ENCODE measurements around the gene CMTM4. TPM values are rescaled to one million over a fixed set of nuclear protein-coding genes. Genes with fewer than 3 reads are reported as not detected.
A peak's percentile ranks its signal among the peaks of the same experiment; 100 is the strongest.

The CMTM4 gene
- total and polyA plus RNA-seq, 2 experiments from 2014 or later = 14.1 to 77.0 TPM

DNA sequence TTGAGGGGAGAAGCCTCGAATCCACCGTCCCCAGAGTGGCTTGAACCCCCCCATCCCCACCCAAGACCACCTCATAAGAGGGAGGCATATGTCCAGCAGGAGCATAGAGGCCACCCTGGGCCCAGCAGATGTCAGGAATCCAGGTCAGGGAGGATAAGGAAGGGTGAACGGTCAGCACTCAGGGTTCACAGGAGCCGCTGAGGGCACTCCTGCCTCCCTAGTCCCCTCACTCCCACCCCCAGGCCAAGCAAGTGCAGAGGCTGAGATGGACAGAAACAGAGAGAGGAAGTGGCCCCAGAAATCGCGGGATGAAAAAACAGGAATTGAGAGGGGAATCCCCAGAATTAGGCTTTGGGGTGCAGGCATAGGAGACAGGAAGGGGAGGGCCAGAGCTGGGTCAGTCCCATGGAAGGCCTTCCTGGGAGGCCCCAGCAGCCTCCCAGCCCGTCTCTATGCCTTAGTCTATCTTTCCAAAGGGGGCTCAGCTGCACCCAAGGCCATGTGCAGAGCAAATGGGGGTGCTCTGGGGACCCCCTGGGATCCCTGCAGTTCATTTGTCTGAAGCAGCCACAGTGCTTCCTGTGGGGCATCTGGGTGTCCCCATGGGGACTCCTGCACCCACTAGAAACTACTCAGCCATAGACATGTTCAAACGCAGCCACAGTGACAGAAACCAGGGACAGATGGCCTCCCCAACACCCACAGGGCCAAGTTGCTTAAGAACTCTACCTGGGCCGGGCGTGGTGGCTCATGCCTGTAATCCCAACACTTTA, 90.4 kb downstream of the CMTM4 start (continued):
- TF ChIP-seq, protein P1, sequence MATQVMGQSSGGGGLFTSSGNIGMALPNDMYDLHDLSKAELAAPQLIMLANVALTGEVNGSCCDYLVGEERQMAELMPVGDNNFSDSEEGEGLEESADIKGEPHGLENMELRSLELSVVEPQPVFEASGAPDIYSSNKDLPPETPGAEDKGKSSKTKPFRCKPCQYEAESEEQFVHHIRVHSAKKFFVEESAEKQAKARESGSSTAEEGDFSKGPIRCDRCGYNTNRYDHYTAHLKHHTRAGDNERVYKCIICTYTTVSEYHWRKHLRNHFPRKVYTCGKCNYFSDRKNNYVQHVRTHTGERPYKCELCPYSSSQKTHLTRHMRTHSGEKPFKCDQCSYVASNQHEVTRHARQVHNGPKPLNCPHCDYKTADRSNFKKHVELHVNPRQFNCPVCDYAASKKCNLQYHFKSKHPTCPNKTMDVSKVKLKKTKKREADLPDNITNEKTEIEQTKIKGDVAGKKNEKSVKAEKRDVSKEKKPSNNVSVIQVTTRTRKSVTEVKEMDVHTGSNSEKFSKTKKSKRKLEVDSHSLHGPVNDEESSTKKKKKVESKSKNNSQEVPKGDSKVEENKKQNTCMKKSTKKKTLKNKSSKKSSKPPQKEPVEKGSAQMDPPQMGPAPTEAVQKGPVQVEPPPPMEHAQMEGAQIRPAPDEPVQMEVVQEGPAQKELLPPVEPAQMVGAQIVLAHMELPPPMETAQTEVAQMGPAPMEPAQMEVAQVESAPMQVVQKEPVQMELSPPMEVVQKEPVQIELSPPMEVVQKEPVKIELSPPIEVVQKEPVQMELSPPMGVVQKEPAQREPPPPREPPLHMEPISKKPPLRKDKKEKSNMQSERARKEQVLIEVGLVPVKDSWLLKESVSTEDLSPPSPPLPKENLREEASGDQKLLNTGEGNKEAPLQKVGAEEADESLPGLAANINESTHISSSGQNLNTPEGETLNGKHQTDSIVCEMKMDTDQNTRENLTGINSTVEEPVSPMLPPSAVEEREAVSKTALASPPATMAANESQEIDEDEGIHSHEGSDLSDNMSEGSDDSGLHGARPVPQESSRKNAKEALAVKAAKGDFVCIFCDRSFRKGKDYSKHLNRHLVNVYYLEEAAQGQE (IDR thresholded peaks at IDR 0.05; ENCODE audit: unreplicated experiment) = no peak

DNA sequence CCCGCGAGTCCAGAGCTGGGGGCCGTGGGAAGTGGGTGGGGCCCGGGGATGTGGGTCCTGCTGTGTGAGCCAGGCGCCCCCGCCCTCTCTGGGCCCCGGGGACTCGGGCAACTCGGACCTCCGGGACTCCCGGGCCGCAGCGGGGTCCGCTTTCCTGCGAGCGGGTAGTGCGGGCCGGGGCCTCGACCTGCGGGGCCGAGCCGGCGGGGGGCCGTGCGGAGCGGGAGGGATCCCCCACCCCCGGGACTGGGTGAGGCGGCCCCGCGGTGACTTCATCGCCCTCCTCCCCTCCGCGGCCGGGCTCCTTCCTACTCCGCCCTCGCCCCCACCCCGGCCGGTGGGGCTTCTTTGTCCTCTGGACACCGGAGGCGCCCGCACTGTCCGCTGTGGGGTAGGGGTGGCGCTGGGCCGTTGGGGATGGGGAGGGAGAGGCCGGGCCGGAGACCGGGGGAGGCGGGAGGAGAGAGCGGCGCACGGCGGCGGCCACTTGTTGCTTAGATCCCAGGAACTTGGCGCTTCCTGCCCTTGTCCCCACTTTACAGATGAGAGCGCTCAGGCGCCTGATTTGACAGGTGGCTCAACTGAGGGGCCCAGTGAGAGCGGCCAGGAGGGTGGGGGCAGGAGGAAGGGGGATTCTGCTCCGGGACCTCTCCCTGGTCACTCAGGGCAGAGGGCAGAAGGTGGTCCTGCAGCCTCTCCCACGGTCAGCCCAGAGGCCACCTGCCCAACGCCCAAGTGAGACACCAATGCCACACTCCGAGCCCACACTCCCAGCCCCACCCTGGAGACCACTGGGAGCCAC, 91.2 kb downstream of the CMTM4 start:
- Mint-ChIP-seq H3K9me3 (peaks cover 7% of the 10 kb centered on the region), H3K27ac (no peak overlapping the region), H3K27me3 (ENCODE audit: insufficient read depth, low read depth, poor library complexity) (peaks cover 21% of the 10 kb centered on the region), H3K4me3 (peak overlapping the region; percentile 67), H3K36me3 (ENCODE audit: low read depth) (peaks cover 22% of the 10 kb centered on the region), H3K4me1 (peaks cover 36% of the 10 kb centered on the region)
- no peak overlapping the region for H3K27ac ChIP-seq (ENCODE audit: low read depth)
- H2AFZ ChIP-seq = no peak overlapping the region; the same call in 1 of the 2 replicates
- peak overlapping the region; percentile 79 for H3K4me2 ChIP-seq
- H3K27me3 ChIP-seq (ENCODE audit: insufficient read depth) = peaks cover 7% of the 10 kb centered on the region
- peak overlapping the region; percentile 83 for H3K4me3 ChIP-seq
- peaks cover 12% of the 10 kb centered on the region; the same call in 1 of the 2 replicates for H4K20me1 ChIP-seq (replicated peaks; ENCODE audit: insufficient read depth)
- H3F3A ChIP-seq (replicated peaks; ENCODE audit: low read depth) = no peaks in the 10 kb centered on the region; the same call in 1 of the 2 replicates
- peak; percentile 30 for ATAC-seq
- peaks cover 15% of the 10 kb centered on the region for H3K4me1 ChIP-seq (ENCODE audit: insufficient read depth)
- no peaks in the 10 kb centered on the region for H3K9me2 ChIP-seq (ENCODE audit: insufficient read depth)
- peak; percentile 73 for DNase-seq (ENCODE audit: low spot score)
- no peaks in the 10 kb centered on the region for H3K36me3 ChIP-seq (ENCODE audit: insufficient read depth)
- H3K79me2 ChIP-seq (replicated peaks; ENCODE audit: insufficient read depth) = 0 out of 2 replicates have a peak, but pooled peaks cover 4% of the 10 kb centered on the region
- TF ChIP-seq, protein P1 (IDR thresholded peaks at IDR 0.05; ENCODE audit: unreplicated experiment) = no peak
- no peak for TF ChIP-seq CREB1 (CRISPR knock-in tag; IDR thresholded peaks at IDR 0.05; ENCODE audit: low read depth)
- TF ChIP-seq, protein P2, sequence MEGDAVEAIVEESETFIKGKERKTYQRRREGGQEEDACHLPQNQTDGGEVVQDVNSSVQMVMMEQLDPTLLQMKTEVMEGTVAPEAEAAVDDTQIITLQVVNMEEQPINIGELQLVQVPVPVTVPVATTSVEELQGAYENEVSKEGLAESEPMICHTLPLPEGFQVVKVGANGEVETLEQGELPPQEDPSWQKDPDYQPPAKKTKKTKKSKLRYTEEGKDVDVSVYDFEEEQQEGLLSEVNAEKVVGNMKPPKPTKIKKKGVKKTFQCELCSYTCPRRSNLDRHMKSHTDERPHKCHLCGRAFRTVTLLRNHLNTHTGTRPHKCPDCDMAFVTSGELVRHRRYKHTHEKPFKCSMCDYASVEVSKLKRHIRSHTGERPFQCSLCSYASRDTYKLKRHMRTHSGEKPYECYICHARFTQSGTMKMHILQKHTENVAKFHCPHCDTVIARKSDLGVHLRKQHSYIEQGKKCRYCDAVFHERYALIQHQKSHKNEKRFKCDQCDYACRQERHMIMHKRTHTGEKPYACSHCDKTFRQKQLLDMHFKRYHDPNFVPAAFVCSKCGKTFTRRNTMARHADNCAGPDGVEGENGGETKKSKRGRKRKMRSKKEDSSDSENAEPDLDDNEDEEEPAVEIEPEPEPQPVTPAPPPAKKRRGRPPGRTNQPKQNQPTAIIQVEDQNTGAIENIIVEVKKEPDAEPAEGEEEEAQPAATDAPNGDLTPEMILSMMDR (conservative IDR thresholded peaks at IDR 0.05; ENCODE audit: low read depth in 2 of 2) = no peak
- no peak for TF ChIP-seq NANOG (IDR thresholded peaks at IDR 0.05; ENCODE audit: borderline replicate concordance)
- no peak for TF ChIP-seq JUNB (IDR thresholded peaks at IDR 0.05; ENCODE audit: unreplicated experiment)
- TF ChIP-seq, protein P3, sequence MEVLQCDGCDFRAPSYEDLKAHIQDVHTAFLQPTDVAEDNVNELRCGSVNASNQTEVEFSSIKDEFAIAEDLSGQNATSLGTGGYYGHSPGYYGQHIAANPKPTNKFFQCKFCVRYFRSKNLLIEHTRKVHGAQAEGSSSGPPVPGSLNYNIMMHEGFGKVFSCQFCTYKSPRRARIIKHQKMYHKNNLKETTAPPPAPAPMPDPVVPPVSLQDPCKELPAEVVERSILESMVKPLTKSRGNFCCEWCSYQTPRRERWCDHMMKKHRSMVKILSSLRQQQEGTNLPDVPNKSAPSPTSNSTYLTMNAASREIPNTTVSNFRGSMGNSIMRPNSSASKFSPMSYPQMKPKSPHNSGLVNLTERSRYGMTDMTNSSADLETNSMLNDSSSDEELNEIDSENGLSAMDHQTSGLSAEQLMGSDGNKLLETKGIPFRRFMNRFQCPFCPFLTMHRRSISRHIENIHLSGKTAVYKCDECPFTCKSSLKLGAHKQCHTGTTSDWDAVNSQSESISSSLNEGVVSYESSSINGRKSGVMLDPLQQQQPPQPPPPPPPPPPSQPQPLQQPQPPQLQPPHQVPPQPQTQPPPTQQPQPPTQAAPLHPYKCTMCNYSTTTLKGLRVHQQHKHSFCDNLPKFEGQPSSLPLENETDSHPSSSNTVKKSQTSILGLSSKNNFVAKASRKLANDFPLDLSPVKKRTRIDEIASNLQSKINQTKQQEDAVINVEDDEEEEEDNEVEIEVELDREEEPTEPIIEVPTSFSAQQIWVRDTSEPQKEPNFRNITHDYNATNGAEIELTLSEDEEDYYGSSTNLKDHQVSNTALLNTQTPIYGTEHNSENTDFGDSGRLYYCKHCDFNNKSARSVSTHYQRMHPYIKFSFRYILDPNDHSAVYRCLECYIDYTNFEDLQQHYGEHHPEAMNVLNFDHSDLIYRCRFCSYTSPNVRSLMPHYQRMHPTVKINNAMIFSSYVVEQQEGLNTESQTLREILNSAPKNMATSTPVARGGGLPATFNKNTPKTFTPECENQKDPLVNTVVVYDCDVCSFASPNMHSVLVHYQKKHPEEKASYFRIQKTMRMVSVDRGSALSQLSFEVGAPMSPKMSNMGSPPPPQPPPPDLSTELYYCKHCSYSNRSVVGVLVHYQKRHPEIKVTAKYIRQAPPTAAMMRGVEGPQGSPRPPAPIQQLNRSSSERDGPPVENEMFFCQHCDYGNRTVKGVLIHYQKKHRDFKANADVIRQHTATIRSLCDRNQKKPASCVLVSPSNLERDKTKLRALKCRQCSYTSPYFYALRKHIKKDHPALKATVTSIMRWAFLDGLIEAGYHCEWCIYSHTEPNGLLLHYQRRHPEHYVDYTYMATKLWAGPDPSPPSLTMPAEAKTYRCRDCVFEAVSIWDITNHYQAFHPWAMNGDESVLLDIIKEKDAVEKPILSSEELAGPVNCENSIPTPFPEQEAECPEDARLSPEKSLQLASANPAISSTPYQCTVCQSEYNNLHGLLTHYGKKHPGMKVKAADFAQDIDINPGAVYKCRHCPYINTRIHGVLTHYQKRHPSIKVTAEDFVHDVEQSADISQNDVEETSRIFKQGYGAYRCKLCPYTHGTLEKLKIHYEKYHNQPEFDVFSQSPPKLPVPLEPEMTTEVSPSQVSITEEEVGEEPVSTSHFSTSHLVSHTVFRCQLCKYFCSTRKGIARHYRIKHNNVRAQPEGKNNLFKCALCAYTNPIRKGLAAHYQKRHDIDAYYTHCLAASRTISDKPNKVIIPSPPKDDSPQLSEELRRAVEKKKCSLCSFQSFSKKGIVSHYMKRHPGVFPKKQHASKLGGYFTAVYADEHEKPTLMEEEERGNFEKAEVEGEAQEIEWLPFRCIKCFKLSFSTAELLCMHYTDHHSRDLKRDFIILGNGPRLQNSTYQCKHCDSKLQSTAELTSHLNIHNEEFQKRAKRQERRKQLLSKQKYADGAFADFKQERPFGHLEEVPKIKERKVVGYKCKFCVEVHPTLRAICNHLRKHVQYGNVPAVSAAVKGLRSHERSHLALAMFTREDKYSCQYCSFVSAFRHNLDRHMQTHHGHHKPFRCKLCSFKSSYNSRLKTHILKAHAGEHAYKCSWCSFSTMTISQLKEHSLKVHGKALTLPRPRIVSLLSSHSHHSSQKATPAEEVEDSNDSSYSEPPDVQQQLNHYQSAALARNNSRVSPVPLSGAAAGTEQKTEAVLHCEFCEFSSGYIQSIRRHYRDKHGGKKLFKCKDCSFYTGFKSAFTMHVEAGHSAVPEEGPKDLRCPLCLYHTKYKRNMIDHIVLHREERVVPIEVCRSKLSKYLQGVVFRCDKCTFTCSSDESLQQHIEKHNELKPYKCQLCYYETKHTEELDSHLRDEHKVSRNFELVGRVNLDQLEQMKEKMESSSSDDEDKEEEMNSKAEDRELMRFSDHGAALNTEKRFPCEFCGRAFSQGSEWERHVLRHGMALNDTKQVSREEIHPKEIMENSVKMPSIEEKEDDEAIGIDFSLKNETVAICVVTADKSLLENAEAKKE (CRISPR knock-in tag; IDR thresholded peaks at IDR 0.05) = no peak

All from GM23338 (cell line).